H1 (cell line): ENCODE results near the gene IGFALS. TPM values are rescaled to one million over a fixed set of nuclear protein-coding genes. Genes with fewer than 3 reads are reported as not detected.

Experiments used
- CTCF ChIA-PET: fragments of 300-600 bp; sonication (Branson Sonifier 250); formaldehyde crosslinking; loops from one replicate; lab custom pipeline; 2021; ENCODE audit not compliant: partially characterized antibody; lab: Charles Lee
- POLR2A ChIA-PET: fragments of 300-600 bp; sonication (Branson Sonifier 250); formaldehyde crosslinking; loops from one replicate; lab custom pipeline; 2021; ENCODE audit warnings: inconsistent platforms; ENCODE audit not compliant: partially characterized antibody; lab: Charles Lee
- DNase-seq, 2 experiments: peaks; one replicate each; pipeline versions ENCODE4 v3.0.0 to v3.0.0-alpha.2; 2010 to 2022; ENCODE audit warnings: low spot score in 2 of 2, low read depth in 1 of 2, mixed read lengths in 1 of 2
- FAIRE-seq: peaks from 2 replicates; lab custom pipeline; 2011; peaks lifted over from hg19 to GRCh38; lab: Jason Lieb, UNC
- H2AFZ ChIP-seq: 2 replicates; pipeline ENCODE4 v1.8.1; 2012; ENCODE audit warnings: low read length, inconsistent platforms
- H2AK5ac ChIP-seq: 2 replicates; pipeline ENCODE4 v1.6.1; 2013; ENCODE audit warnings: low read depth, low read length
- H2BK120ac ChIP-seq: replicated peaks from 2 replicates; pipeline ENCODE3; 2013; ENCODE audit warnings: low read depth, low read length, inconsistent platforms
- H2BK12ac ChIP-seq: 2 replicates; pipeline ENCODE4 v1.6.1; 2013; ENCODE audit warnings: low read depth, low read length
- H2BK15ac ChIP-seq: 2 replicates; pipeline ENCODE4 v1.6.1; 2013; ENCODE audit warnings: low read length
- H2BK20ac ChIP-seq: 2 replicates; pipeline ENCODE4 v1.6.1; 2013; ENCODE audit warnings: low read length
- H2BK5ac ChIP-seq: 2 replicates; pipeline ENCODE4 v1.6.1; 2013; ENCODE audit warnings: low read depth, low read length
- H3K14ac ChIP-seq: 2 replicates; pipeline ENCODE4 v1.6.1; 2013; ENCODE audit warnings: inconsistent platforms; ENCODE audit not compliant: insufficient read length
- H3K18ac ChIP-seq: 2 replicates; pipeline ENCODE4 v1.6.1; 2013; ENCODE audit warnings: low read length; ENCODE audit errors: extremely low read depth
- H3K23ac ChIP-seq: 2 replicates; pipeline ENCODE4 v1.6.1; 2013; ENCODE audit warnings: inconsistent platforms; ENCODE audit not compliant: insufficient read length
- H3K23me2 ChIP-seq: 2 replicates; pipeline ENCODE4 v1.6.1; 2013; ENCODE audit warnings: low read depth, low read length
- H3K27ac ChIP-seq: 2 replicates; pipeline ENCODE4 v1.6.1; 2011; ENCODE audit warnings: low read depth, low read length, inconsistent platforms
- H3K27me3 ChIP-seq, 4 experiments: replicated peaks in 1 of 4; 1 replicate in 1 of 4; 2 replicates in 3 of 4; pipeline versions ENCODE4 v1.6.1 to v1.8.1; 2011 to 2013; ENCODE audit warnings: low read length in 3 of 4, mild to moderate bottlenecking in 3 of 4, inconsistent platforms in 2 of 4, mixed read lengths in 2 of 4, moderate library complexity in 1 of 4; ENCODE audit not compliant: control insufficient read depth in 3 of 4, insufficient read depth in 3 of 4; ENCODE audit errors: extremely low read depth in 1 of 4
- H3K36me3 ChIP-seq, 4 experiments: 2 replicates each; pipeline versions ENCODE4 v1.6.1 to v1.8.1; 2011 to 2013; ENCODE audit warnings: mild to moderate bottlenecking in 4 of 4, low read length in 3 of 4, moderate library complexity in 2 of 4, control low read depth in 1 of 4, inconsistent platforms in 1 of 4; ENCODE audit not compliant: insufficient read depth in 4 of 4, control insufficient read depth in 2 of 4
- H3K4ac ChIP-seq: replicated peaks from 2 replicates; pipeline ENCODE3; 2013; ENCODE audit warnings: low read length, low read depth, mixed read lengths, inconsistent platforms; ENCODE audit not compliant: insufficient read length
- H3K4me1 ChIP-seq, 4 experiments: replicated peaks in 1 of 4; 1 replicate in 1 of 4; 2 replicates in 3 of 4; pipeline versions ENCODE4 v1.6.1 to v1.8.1; 2011 to 2013; ENCODE audit warnings: low read length in 3 of 4, inconsistent platforms in 2 of 4, mixed read lengths in 1 of 4; ENCODE audit not compliant: insufficient read depth in 4 of 4, control insufficient read depth in 3 of 4
- H3K4me2 ChIP-seq, 2 experiments: 2 replicates each; pipeline versions ENCODE4 v1.6.1 to v1.8.1; 2011 to 2013; ENCODE audit warnings: low read depth in 2 of 2, low read length in 2 of 2, control low read depth in 1 of 2, inconsistent platforms in 1 of 2, mild to moderate bottlenecking in 1 of 2; ENCODE audit not compliant: insufficient read depth in 1 of 2
- H3K4me3 ChIP-seq, 4 experiments: fragments of 200-600, 300-600 bp in 1 of 4; sonication (generic), shearing (Covaris generic), sonication (Bioruptor Twin) in 1 of 4; 2 replicates each; pipeline versions ENCODE4 v1.5.1 to v1.8.1; 2011 to 2016; ENCODE audit warnings: low read length in 4 of 4, low read depth in 3 of 4, control low read depth in 2 of 4, inconsistent platforms in 2 of 4, mild to moderate bottlenecking in 2 of 4, mixed read lengths in 1 of 4, moderate library complexity in 1 of 4; ENCODE audit not compliant: insufficient read depth in 2 of 4; ENCODE audit errors: extremely low read depth in 1 of 4
- H3K56ac ChIP-seq: replicated peaks from 2 replicates; pipeline ENCODE3; 2013; ENCODE audit warnings: low read depth, mild to moderate bottlenecking, mixed read lengths, low read length, inconsistent platforms; ENCODE audit not compliant: insufficient read length
- H3K79me1 ChIP-seq: 2 replicates; pipeline ENCODE4 v1.6.1; 2013; ENCODE audit warnings: low read depth, low read length, control low read depth
- H3K79me2 ChIP-seq, 2 experiments: 2 replicates each; pipeline versions ENCODE4 v1.6.1 to v1.8.1; 2012 to 2013; ENCODE audit warnings: low read length in 2 of 2, mild to moderate bottlenecking in 2 of 2, inconsistent platforms in 1 of 2; ENCODE audit not compliant: insufficient read depth in 2 of 2, control insufficient read depth in 1 of 2
- H3K9ac ChIP-seq, 4 experiments: replicated peaks in 1 of 4; 1 replicate in 1 of 4; 2 replicates in 3 of 4; pipeline versions ENCODE4 v1.6.1 to v1.8.1; 2011 to 2013; ENCODE audit warnings: low read depth in 3 of 4, low read length in 3 of 4, control low read depth in 2 of 4, mild to moderate bottlenecking in 2 of 4, moderate library complexity in 2 of 4, inconsistent platforms in 1 of 4; ENCODE audit errors: extremely low read depth in 1 of 4
- H3K9me3 ChIP-seq, 2 experiments: 2 replicates each; pipeline versions ENCODE4 v1.6.1 to v1.8.1; 2012 to 2013; ENCODE audit warnings: mild to moderate bottlenecking in 2 of 2, moderate library complexity in 2 of 2, control low read depth in 1 of 2, inconsistent platforms in 1 of 2, low read depth in 1 of 2, low read length in 1 of 2, mixed read lengths in 1 of 2; ENCODE audit not compliant: insufficient read depth in 2 of 2
- H4K20me1 ChIP-seq, 2 experiments: replicated peaks in 1 of 2; 2 replicates each; pipeline versions ENCODE3 to v1.8.1; 2011 to 2013; ENCODE audit warnings: inconsistent platforms in 2 of 2, low read length in 2 of 2, mild to moderate bottlenecking in 1 of 2; ENCODE audit not compliant: insufficient read depth in 2 of 2, control insufficient read depth in 1 of 2
- H4K5ac ChIP-seq: 2 replicates; pipeline ENCODE4 v1.6.1; 2013; ENCODE audit warnings: low read length, low read depth, mixed read lengths, inconsistent platforms; ENCODE audit not compliant: insufficient read length
- H4K8ac ChIP-seq: 2 replicates; pipeline ENCODE4 v1.8.0; 2013; ENCODE audit warnings: mild to moderate bottlenecking, moderate library complexity, low read length, inconsistent platforms; ENCODE audit not compliant: insufficient read depth; ENCODE audit errors: extremely low read depth
- H4K91ac ChIP-seq: replicated peaks from 2 replicates; pipeline ENCODE3; 2013; ENCODE audit warnings: low read length, mixed read lengths, inconsistent platforms; ENCODE audit not compliant: insufficient read length
- EP300 ChIP-seq, 2 experiments: IDR thresholded peaks; 1 replicate in 1 of 2; 2 replicates in 1 of 2; pipeline ENCODE4 v1.6.1; 2011 to 2012; ENCODE audit warnings: low read depth in 2 of 2, low read length in 2 of 2, mild to moderate bottlenecking in 2 of 2, borderline replicate concordance in 1 of 2, inconsistent platforms in 1 of 2, moderate library complexity in 1 of 2
- GABPA ChIP-seq: IDR thresholded peaks from 2 replicates; pipeline ENCODE4 v1.6.1; 2011; ENCODE audit warnings: mild to moderate bottlenecking, low read length, moderate library complexity, borderline replicate concordance; ENCODE audit not compliant: insufficient read depth
- MAX ChIP-seq: IDR thresholded peaks from 2 replicates; pipeline ENCODE4 v1.6.1; 2012; ENCODE audit warnings: inconsistent platforms
- NANOG ChIP-seq: IDR thresholded peaks from 2 replicates; pipeline ENCODE4 v1.6.1; 2011; ENCODE audit warnings: low read length, low read depth, mild to moderate bottlenecking, inconsistent platforms; ENCODE audit not compliant: insufficient read depth, poor library complexity, severe bottlenecking
- POLR2A ChIP-seq, 2 experiments: IDR thresholded peaks; 1 replicate in 1 of 2; 2 replicates in 1 of 2; pipeline ENCODE4 v1.6.1; 2011; ENCODE audit warnings: low read depth in 2 of 2, low read length in 2 of 2, mild to moderate bottlenecking in 2 of 2; ENCODE audit errors: control extremely low read depth in 1 of 2
- SUZ12 ChIP-seq: fragments of 200-600 bp; sonication (generic); IDR thresholded peaks from 2 replicates; pipeline ENCODE4 v1.6.1; 2012; ENCODE audit warnings: mild to moderate bottlenecking, inconsistent platforms, low read length, moderate library complexity, mixed read lengths
- TAF1 ChIP-seq: IDR thresholded peaks from 2 replicates; pipeline ENCODE4 v1.6.1; 2011; ENCODE audit warnings: mild to moderate bottlenecking, low read depth, low read length
- WGBS, 2 experiments: shearing (Covaris generic) in 1 of 2; methylation state at CpG; one replicate each; pipeline versions ENCODE4 v1.1.6 to v1.1.7; 2013 to 2015; ENCODE audit warnings: low lambda C conversion rate in 2 of 2, mixed read lengths in 2 of 2, inconsistent platforms in 1 of 2, low coverage in 1 of 2, missing lambda C conversion rate in 1 of 2; ENCODE audit not compliant: insufficient replicate concordance in 2 of 2, insufficient coverage in 1 of 2, insufficient read length in 1 of 2; ENCODE audit errors: extremely low coverage in 1 of 2, missing lambda C conversion rate in 1 of 2; 5-methylcytosine and 5-hydroxymethylcytosine counted together
- polyA plus RNA-seq, 7 experiments: library from polyadenylated mRNA; depleted of rRNA in 3 of 7; stranded (reverse) in 5 of 7; unstranded in 2 of 7; fragments of >200 nt in 5 of 7; fragments of 200-250 nt in 2 of 7; gene quantifications; 1 replicate in 5 of 7; 2 replicates in 1 of 7; 4 replicates in 1 of 7; pipeline versions ENCODE4 v1.2.1 to v1.2.3, GENCODE V29; 2011 to 2013; ENCODE audit warnings: missing spikeins in 2 of 7, mixed read lengths in 2 of 7
- total RNA-seq: library from RNA; stranded (reverse); fragmentation: NEBNext Ultra II Directional; extraction: Animal tissue kit (Norgen Biotek cat#: 25700); gene quantifications from 2 replicates; pipeline ENCODE4 v1.2.1, GENCODE V29; 2021

IGFALS gene
- total and polyA plus RNA-seq, 2 of the 8 experiments (the other 6 are each of a cell fraction or from before 2014, with no cell fraction given) = not detected

- H2BK20ac ChIP-seq = no peak overlapping the region
- H2BK5ac ChIP-seq = no peak overlapping the region
- no peak overlapping the region for H2BK15ac ChIP-seq
- H2BK120ac ChIP-seq = no peak overlapping the region
- no peak overlapping the region for H2BK12ac ChIP-seq
- H3K23me2 ChIP-seq = peaks cover 6% of the 10 kb centered on the region
- H4K8ac ChIP-seq = no peak overlapping the region; the same call in 1 of the 2 replicates
- ChIA-PET POLR2A (interaction anchor here (1.0 to 12.0 kb wide), 5 partner anchors 8 to 379 kb away, joined by 3 to 246 read pairs (median 4); partner anchors contain the start of genes EME2, GFER, IGFALS and MRPS34), CTCF (interaction anchor here (0.8 kb wide), 1 partner anchor 12 kb away, joined by 3 read pairs; no protein-coding TSS in a partner anchor)
- H3K4me3 ChIP-seq = no peak overlapping the region
- H3K4me1 ChIP-seq = peaks cover 0 to 10% (median 8%) of the 10 kb centered on the region in 4 experiments; a peak in 6 of 7 replicates
- 97% methylated on average over 19 of the region's 22 CpGs; no CpG with 5 or more reads in 1 of the 2 experiments for WGBS, 2 experiments
- H3K27ac ChIP-seq = no peak overlapping the region
- H3K79me1 ChIP-seq = peaks cover 9% of the 10 kb centered on the region
- no peak overlapping the region for H2AFZ ChIP-seq
- H3K4ac ChIP-seq = no peak overlapping the region
- no peak overlapping the region for H4K5ac ChIP-seq
- no peak overlapping the region for H3K23ac ChIP-seq
- H3K36me3 ChIP-seq = peaks cover 0 to 23% (median 9%) of the 10 kb centered on the region in 4 experiments; a peak in 5 of 8 replicates
- TF ChIP-seq SUZ12 (no peak), POLR2A (IDR thresholded peaks at IDR 0.05; ENCODE audit: control extremely low read depth in 1 of 2, low read depth in 2 of 2, low read length in 2 of 2) (no peak), NANOG (no peak), TAF1 (no peak), GABPA (no peak), MAX (no peak), EP300 (IDR thresholded peaks at IDR 0.05; ENCODE audit: borderline replicate concordance in 1 of 2, low read depth in 2 of 2, low read length in 2 of 2) (no peak)
- peaks cover 0 to 14% of the 10 kb centered on the region in 2 experiments; a peak in 1 of 4 replicates for H3K79me2 ChIP-seq
- no peak overlapping the region for H4K91ac ChIP-seq
- no peaks in the 10 kb centered on the region for H3K27me3 ChIP-seq
- H3K18ac ChIP-seq = no peak overlapping the region
- H3K56ac ChIP-seq = no peak overlapping the region
- no peak overlapping the region for H3K4me2 ChIP-seq
- H2AK5ac ChIP-seq = no peak overlapping the region
- FAIRE-seq (no peak), DNase-seq (no peak)
- H4K20me1 ChIP-seq = peaks cover 0 to 33% of the 10 kb centered on the region in 2 experiments
- no peaks in the 10 kb centered on the region for H3K9me3 ChIP-seq
- H3K14ac ChIP-seq = no peak overlapping the region
- no peak overlapping the region for H3K9ac ChIP-seq
Measured at GRCh38 chr16:1776991-1777374, 16.5 kb downstream of the IGFALS start.
